ENCODE measurements around the gene SCP2.
A peak's percentile ranks its signal among the peaks of the same experiment; 100 is the strongest.
"Not testable (repeated sequence)": the region's sequence is repeated elsewhere in the genome, so short reads cannot be mapped to it uniquely, and the experiment has no call there.

SCP2 gene

DNA sequence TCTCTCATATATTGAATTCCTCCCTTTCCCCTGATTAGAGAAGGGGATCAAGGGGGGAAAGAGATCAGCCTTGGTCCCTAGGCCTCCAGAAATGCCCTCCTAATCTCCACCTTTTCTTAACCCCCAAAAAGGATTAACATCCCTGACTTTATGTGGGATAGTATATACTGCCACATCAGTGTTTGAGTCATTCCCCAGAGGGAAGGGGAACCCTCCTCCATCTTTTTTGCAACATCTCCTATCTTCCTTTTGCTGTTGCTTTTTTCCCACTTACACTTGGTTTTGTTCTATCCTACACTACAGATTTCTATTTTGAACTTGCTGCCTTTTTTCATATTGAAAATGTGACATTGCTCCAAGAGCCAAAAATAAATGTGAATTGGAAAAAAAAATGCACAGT, 69.6 kb downstream of the SCP2 start:
- Histone ChIP-seq H3K36me3 (ENCODE audit: control insufficient read depth in 5 of 5, insufficient read depth in 5 of 5, low read length in 5 of 5) (peaks cover 8 to 20% (median 15%) of the 10 kb centered on the region in 5 donors), H3K4me3 (ENCODE audit: low read depth in 1 of 5, low read length in 5 of 5) (no peak overlapping the region), H3K27me3 (ENCODE audit: control insufficient read depth in 5 of 5, insufficient read depth in 4 of 5, low read length in 5 of 5) (no peaks in the 10 kb centered on the region), H3K9me3 (ENCODE audit: control insufficient read depth in 5 of 5, low read length in 5 of 5) (no peaks in the 10 kb centered on the region), H3K9ac (ENCODE audit: low read length in 5 of 5) (no peak overlapping the region), H3K27ac (ENCODE audit: low read depth, low read length) (no peak overlapping the region), H3K4me1 (ENCODE audit: control insufficient read depth in 5 of 5, insufficient read depth in 5 of 5, low read length in 5 of 5) (no peaks in the 10 kb centered on the region)

DNA sequence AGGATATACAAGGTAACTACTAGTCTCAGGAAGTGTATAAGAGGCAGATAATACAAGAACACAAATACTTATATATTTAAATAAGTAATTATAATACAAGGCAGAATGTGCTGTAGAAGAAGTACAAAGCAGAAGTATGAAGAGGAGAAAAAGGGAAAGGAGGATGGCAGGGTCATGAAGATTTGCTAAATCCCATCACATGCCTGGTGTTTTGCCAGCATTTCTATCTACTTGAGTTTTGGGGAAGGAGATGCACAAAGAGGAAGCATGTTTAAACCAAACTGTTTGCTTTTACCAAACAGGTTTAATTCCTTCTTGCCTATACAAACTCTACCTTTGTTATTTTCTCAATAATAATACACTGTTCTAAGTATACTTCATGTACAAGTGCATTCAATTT, 74.1 kb downstream of the SCP2 start:
- H3K9me3 ChIP-seq (ENCODE audit: control insufficient read depth in 5 of 5, low read length in 5 of 5), result no peaks in the 10 kb centered on the region
- H3K9ac ChIP-seq (ENCODE audit: low read length in 5 of 5), result no peak overlapping the region
- H3K4me1 ChIP-seq (ENCODE audit: control insufficient read depth in 5 of 5, insufficient read depth in 5 of 5, low read length in 5 of 5), result no peaks in the 10 kb centered on the region
- peaks cover 3 to 15% (median 10%) of the 10 kb centered on the region in 5 donors for H3K36me3 ChIP-seq (ENCODE audit: control insufficient read depth in 5 of 5, insufficient read depth in 5 of 5, low read length in 5 of 5)
- no peak overlapping the region for H3K27ac ChIP-seq (ENCODE audit: low read depth, low read length)
- H3K27me3 ChIP-seq (ENCODE audit: control insufficient read depth in 5 of 5, insufficient read depth in 4 of 5, low read length in 5 of 5), result no peaks in the 10 kb centered on the region
- no peak overlapping the region for H3K4me3 ChIP-seq (ENCODE audit: low read depth in 1 of 5, low read length in 5 of 5)

DNA sequence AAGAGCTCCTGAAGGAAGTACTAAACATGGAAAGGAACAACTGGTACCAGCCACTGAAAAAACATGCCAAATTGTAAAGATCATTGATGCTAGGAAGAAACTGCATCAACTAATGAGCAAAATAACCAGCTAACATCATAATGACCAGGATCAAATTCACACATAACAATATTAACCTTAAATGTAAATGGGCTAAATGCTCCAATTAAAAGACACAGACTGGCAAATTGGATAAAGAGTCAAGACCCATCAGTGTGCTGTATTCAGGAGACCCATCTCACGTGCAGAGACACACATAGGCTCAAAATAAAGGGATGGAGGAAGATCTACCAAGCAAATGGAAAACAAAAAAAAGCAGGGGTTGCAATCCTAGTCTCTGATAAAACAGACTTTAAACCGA, 79.5 kb downstream of the SCP2 start:
- H3K4me1 ChIP-seq (ENCODE audit: control insufficient read depth in 5 of 5, insufficient read depth in 5 of 5, low read length in 5 of 5); H3K27ac ChIP-seq (ENCODE audit: low read depth, low read length); H3K4me3 ChIP-seq (ENCODE audit: low read depth in 1 of 5, low read length in 5 of 5); H3K9ac ChIP-seq (ENCODE audit: low read length in 5 of 5); H3K27me3 ChIP-seq (ENCODE audit: control insufficient read depth in 5 of 5, insufficient read depth in 4 of 5, low read length in 5 of 5); H3K9me3 ChIP-seq (ENCODE audit: control insufficient read depth in 5 of 5, low read length in 5 of 5): not testable (repeated sequence)
- peaks cover 3 to 15% (median 10%) of the 10 kb centered on the region in 5 donors for H3K36me3 ChIP-seq (ENCODE audit: control insufficient read depth in 5 of 5, insufficient read depth in 5 of 5, low read length in 5 of 5)

DNA sequence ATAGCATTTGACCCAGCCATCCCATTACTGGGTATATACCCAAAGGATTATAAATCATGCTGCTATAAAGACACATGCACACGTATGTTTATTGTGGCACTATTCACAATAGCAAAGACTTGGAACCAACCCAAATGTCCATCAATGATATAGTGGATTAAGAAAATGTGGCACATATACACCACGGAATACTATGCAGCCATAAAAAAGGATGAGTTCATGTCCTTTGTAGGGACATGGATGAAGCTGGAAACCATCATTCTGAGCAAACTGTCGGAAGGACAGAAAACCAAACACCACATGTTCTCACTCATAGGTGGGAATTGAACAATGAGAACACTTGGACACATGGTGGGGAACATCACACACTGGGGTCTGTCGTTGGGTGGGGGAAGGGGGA, 83.2 kb downstream of the SCP2 start:
- not testable (repeated sequence) for H3K36me3 ChIP-seq (ENCODE audit: control insufficient read depth in 5 of 5, insufficient read depth in 5 of 5, low read length in 5 of 5); H3K4me3 ChIP-seq (ENCODE audit: low read depth in 1 of 5, low read length in 5 of 5); H3K9me3 ChIP-seq (ENCODE audit: control insufficient read depth in 5 of 5, low read length in 5 of 5); H3K9ac ChIP-seq (ENCODE audit: low read length in 5 of 5); H3K27me3 ChIP-seq (ENCODE audit: control insufficient read depth in 5 of 5, insufficient read depth in 4 of 5, low read length in 5 of 5); H3K27ac ChIP-seq (ENCODE audit: low read depth, low read length)
- H3K4me1 ChIP-seq (ENCODE audit: control insufficient read depth in 5 of 5, insufficient read depth in 5 of 5, low read length in 5 of 5), result peaks cover 0 to 11% (median 7%) of the 10 kb centered on the region in 5 donors

DNA sequence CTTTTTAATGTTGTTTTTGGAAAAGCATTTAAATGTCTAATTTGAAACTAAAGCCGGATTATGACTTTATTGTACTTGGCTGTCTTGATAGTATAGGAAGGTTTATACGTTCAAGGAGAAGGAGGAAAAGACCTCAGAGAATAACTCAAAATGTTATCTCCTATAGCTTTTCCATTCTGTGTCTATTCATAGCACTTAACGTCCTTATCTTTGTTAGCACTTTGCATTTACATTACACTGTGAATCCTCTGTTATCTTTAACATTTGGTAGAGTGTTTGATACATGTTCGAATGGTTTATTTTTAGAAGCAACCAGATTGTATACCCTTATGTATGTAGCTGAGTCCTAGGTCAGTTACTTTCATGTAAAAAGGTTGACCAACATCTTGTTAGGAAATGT, 84.1 kb downstream of the SCP2 start:
- H3K9me3 ChIP-seq (ENCODE audit: control insufficient read depth in 5 of 5, low read length in 5 of 5), result no peaks in the 10 kb centered on the region
- H3K4me1 ChIP-seq (ENCODE audit: control insufficient read depth in 5 of 5, insufficient read depth in 5 of 5, low read length in 5 of 5), result peaks cover 0 to 20% (median 16%) of the 10 kb centered on the region in 5 donors
- no peaks in the 10 kb centered on the region for H3K27me3 ChIP-seq (ENCODE audit: control insufficient read depth in 5 of 5, insufficient read depth in 4 of 5, low read length in 5 of 5)
- H3K9ac ChIP-seq (ENCODE audit: low read length in 5 of 5), result no peak overlapping the region
- H3K27ac ChIP-seq (ENCODE audit: low read depth, low read length), result no peak overlapping the region
- no peak overlapping the region for H3K4me3 ChIP-seq (ENCODE audit: low read depth in 1 of 5, low read length in 5 of 5)
- H3K36me3 ChIP-seq (ENCODE audit: control insufficient read depth in 5 of 5, insufficient read depth in 5 of 5, low read length in 5 of 5), result no peaks in the 10 kb centered on the region

DNA sequence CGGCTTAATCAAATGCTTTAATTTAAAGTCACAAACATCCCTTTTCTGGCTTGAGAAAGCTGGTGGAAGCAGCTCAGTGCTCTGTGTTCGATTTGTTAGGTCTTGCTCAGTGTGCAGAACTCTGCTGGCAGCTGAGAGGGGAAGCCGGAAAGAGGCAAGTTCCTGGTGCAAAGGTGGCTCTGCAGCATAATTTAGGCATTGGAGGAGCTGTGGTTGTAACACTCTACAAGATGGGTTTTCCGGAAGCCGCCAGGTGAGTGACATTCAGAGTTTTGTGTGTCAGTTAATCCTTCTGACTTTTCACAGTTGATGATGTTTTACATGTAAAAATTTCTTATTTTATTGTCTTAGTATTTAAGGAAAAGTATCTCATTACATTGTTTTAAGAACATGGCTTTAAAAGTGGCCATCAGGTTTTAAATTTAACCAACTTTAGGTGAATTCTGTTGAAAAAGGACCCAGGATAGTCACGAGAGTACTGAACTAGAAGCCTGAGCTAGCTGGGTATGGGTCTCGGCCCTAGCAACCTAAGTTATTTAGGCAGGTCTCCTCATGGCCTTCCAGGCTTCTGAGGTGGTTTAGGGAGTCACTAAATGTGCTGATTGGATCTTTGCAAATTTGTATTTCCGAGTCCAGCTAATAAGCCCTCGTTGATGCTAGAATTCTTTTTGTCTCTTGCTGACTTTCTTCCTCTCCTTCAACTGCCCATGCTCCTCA, 87.9 kb downstream of the SCP2 start:
- Histone ChIP-seq H3K9ac (ENCODE audit: low read length in 5 of 5) (peak overlapping the region; percentile 53 to 91 (median 80)), H3K27me3 (ENCODE audit: control insufficient read depth in 5 of 5, insufficient read depth in 4 of 5, low read length in 5 of 5) (no peaks in the 10 kb centered on the region), H3K36me3 (ENCODE audit: control insufficient read depth in 5 of 5, insufficient read depth in 5 of 5, low read length in 5 of 5) (peaks cover 0 to 6% (median 0%) of the 10 kb centered on the region in 5 donors), H3K4me3 (ENCODE audit: low read depth in 1 of 5, low read length in 5 of 5) (peak overlapping the region; percentile 75 to 96 (median 90)), H3K27ac (ENCODE audit: low read depth, low read length) (peak overlapping the region; percentile 69), H3K4me1 (ENCODE audit: control insufficient read depth in 5 of 5, insufficient read depth in 5 of 5, low read length in 5 of 5) (peaks cover 0 to 31% (median 24%) of the 10 kb centered on the region in 5 donors), H3K9me3 (ENCODE audit: control insufficient read depth in 5 of 5, low read length in 5 of 5) (no peaks in the 10 kb centered on the region)

DNA sequence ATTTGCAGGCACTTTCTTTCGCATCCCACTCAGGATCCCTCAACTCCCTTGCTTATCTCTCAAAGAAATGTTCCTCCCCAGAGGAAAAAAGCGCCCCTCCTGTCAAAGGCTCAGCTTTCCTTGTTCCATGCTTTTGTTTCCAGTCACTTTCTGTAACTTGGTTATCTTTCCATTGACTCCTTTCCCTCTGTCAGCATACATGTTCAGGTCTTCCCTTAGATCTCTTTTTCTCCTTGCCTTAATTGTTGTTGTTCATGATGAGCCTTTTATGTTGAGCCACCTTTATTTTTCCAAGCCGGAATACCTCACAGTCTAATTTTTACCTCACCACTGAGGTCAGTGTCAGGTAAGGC, 88.4 kb downstream of the SCP2 start:
- H3K27ac ChIP-seq (ENCODE audit: low read depth, low read length), result peak overlapping the region; percentile 69
- peaks cover 0 to 31% (median 24%) of the 10 kb centered on the region in 5 donors for H3K4me1 ChIP-seq (ENCODE audit: control insufficient read depth in 5 of 5, insufficient read depth in 5 of 5, low read length in 5 of 5)
- H3K9me3 ChIP-seq (ENCODE audit: control insufficient read depth in 5 of 5, low read length in 5 of 5), result no peaks in the 10 kb centered on the region
- no peaks in the 10 kb centered on the region for H3K27me3 ChIP-seq (ENCODE audit: control insufficient read depth in 5 of 5, insufficient read depth in 4 of 5, low read length in 5 of 5)
- peak overlapping the region; percentile 53 to 91 (median 80) for H3K9ac ChIP-seq (ENCODE audit: low read length in 5 of 5)
- peaks cover 0 to 6% (median 0%) of the 10 kb centered on the region in 5 donors for H3K36me3 ChIP-seq (ENCODE audit: control insufficient read depth in 5 of 5, insufficient read depth in 5 of 5, low read length in 5 of 5)
- H3K4me3 ChIP-seq (ENCODE audit: low read depth in 1 of 5, low read length in 5 of 5), result peak overlapping the region; percentile 75 to 96 (median 90)

DNA sequence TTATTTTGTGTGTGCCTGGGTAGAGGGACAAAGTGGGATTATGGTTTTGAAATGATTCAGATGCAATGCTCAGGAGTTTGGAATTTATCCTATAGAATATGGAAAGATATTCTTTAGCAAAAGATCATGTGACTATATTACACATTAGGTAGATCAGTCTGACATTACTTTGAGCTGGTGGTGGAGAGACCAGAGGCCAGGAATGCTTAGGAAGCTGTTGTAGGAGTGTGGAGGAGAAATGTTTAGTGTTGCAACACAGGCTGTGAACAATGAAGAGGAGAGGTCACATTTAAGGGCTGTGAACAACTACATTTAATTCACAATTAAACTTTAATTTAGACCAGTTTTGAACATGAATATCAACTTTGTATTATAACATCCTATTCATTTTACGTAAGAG, 89.6 kb downstream of the SCP2 start:
- H3K27ac ChIP-seq (ENCODE audit: low read depth, low read length), result no peak overlapping the region
- no peaks in the 10 kb centered on the region for H3K27me3 ChIP-seq (ENCODE audit: control insufficient read depth in 5 of 5, insufficient read depth in 4 of 5, low read length in 5 of 5)
- no peak overlapping the region for H3K4me3 ChIP-seq (ENCODE audit: low read depth in 1 of 5, low read length in 5 of 5)
- peaks cover 0 to 6% (median 0%) of the 10 kb centered on the region in 5 donors for H3K36me3 ChIP-seq (ENCODE audit: control insufficient read depth in 5 of 5, insufficient read depth in 5 of 5, low read length in 5 of 5)
- peak overlapping the region in 1 of 5 donors; percentile 4 for H3K9ac ChIP-seq (ENCODE audit: low read length in 5 of 5)
- no peaks in the 10 kb centered on the region for H3K9me3 ChIP-seq (ENCODE audit: control insufficient read depth in 5 of 5, low read length in 5 of 5)
- peaks cover 0 to 33% (median 24%) of the 10 kb centered on the region in 5 donors for H3K4me1 ChIP-seq (ENCODE audit: control insufficient read depth in 5 of 5, insufficient read depth in 5 of 5, low read length in 5 of 5)

DNA sequence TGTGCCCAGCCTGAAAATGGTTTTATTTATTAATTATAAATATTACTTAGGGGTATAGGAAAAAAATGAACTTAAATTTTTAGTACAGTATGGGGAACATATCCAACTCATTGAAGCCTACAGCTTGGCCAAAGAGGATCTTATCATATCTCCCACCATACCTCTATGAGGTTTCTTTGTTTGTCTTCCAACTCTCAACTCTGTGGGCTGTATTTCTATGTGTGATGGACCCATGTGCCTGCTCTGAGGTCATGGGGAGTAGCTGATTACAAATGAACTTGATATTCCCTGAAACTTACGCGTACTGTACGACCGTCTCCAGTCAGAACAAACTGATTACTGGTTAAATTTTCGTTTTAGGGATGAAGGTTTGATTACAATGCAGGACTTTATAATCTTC, 93.5 kb downstream of the SCP2 start:
- Histone ChIP-seq H3K27ac (ENCODE audit: low read depth, low read length) (no peak overlapping the region), H3K4me3 (ENCODE audit: low read depth in 1 of 5, low read length in 5 of 5) (no peak overlapping the region), H3K27me3 (ENCODE audit: control insufficient read depth in 5 of 5, insufficient read depth in 4 of 5, low read length in 5 of 5) (no peaks in the 10 kb centered on the region), H3K36me3 (ENCODE audit: control insufficient read depth in 5 of 5, insufficient read depth in 5 of 5, low read length in 5 of 5) (peaks cover 0 to 6% (median 0%) of the 10 kb centered on the region in 5 donors), H3K9ac (ENCODE audit: low read length in 5 of 5) (no peak overlapping the region), H3K9me3 (ENCODE audit: control insufficient read depth in 5 of 5, low read length in 5 of 5) (no peaks in the 10 kb centered on the region), H3K4me1 (ENCODE audit: control insufficient read depth in 5 of 5, insufficient read depth in 5 of 5, low read length in 5 of 5) (peaks cover 0 to 33% (median 25%) of the 10 kb centered on the region in 5 donors)

DNA sequence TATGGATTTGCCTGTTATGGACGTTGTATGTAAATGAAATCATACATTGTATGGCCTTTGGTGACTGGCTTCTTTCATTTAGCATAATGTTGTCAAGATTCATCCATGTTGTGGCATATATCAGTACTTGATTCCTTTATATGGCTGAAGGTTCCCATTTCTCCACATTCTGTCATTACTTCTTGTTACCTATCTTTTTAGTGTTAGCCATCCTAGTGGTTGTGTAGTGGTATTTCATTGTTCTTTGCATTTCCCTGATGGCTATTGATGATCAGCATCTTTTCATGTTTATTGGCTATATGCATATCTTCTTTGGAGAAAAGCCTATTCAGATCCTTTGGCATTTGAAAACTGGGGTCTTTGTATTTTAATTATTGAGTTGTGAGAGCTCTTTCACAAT, 95.1 kb downstream of the SCP2 start:
- H3K27me3 ChIP-seq (ENCODE audit: control insufficient read depth in 5 of 5, insufficient read depth in 4 of 5, low read length in 5 of 5), result no peaks in the 10 kb centered on the region
- H3K27ac ChIP-seq (ENCODE audit: low read depth, low read length), result no peak overlapping the region
- no peaks in the 10 kb centered on the region for H3K9me3 ChIP-seq (ENCODE audit: control insufficient read depth in 5 of 5, low read length in 5 of 5)
- H3K4me1 ChIP-seq (ENCODE audit: control insufficient read depth in 5 of 5, insufficient read depth in 5 of 5, low read length in 5 of 5), result peaks cover 0 to 24% (median 17%) of the 10 kb centered on the region in 5 donors
- H3K4me3 ChIP-seq (ENCODE audit: low read depth in 1 of 5, low read length in 5 of 5), result no peak overlapping the region
- no peak overlapping the region for H3K9ac ChIP-seq (ENCODE audit: low read length in 5 of 5)
- H3K36me3 ChIP-seq (ENCODE audit: control insufficient read depth in 5 of 5, insufficient read depth in 5 of 5, low read length in 5 of 5), result peaks cover 0 to 6% (median 0%) of the 10 kb centered on the region in 5 donors
